IPS-15b (cell line): Measurements from ENCODE around the gene SPDEF.

Experiments
- H3K27me3 ChIP-seq: one replicate; pipeline ENCODE4 v1.6.1; 2013; ENCODE audit warnings: low read length; ENCODE audit not compliant: control insufficient read depth, insufficient read depth
- H3K36me3 ChIP-seq: one replicate; pipeline ENCODE4 v1.6.1; 2013; ENCODE audit warnings: low read length; ENCODE audit not compliant: control insufficient read depth, insufficient read depth
- H3K4me1 ChIP-seq: one replicate; pipeline ENCODE4 v1.6.1; 2013; ENCODE audit warnings: mild to moderate bottlenecking, low read length; ENCODE audit not compliant: control insufficient read depth, insufficient read depth
- H3K4me3 ChIP-seq: one replicate; pipeline ENCODE4 v1.5.1; 2013; ENCODE audit warnings: low read depth, low read length
- H3K9ac ChIP-seq: one replicate; pipeline ENCODE4 v1.6.1; 2013; ENCODE audit warnings: low read depth, mild to moderate bottlenecking, low read length
- H3K9me3 ChIP-seq: one replicate; pipeline ENCODE4 v1.6.1; 2013; ENCODE audit warnings: mild to moderate bottlenecking, low read length; ENCODE audit not compliant: control insufficient read depth, insufficient read depth

The SPDEF gene

DNA sequence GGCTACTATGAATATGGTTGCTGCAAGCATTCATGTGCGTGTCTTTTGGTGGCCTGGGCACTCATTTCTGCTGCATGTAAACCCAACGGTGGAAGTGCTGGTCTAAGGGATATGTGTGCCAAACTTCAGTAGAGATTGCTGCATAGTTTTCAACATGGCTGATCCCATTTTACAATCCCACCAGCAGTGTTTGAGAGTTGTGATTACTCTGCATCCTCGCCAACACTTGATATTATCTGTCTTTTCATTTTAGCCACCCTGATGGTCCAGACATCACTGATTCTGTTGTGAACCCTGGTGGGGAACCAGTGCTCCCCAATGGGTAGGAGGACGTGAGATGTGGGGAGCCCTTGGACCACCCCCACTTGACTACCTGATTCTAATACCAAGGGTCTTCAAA is 62.8 kb downstream of the SPDEF start:
- Histone ChIP-seq H3K9ac (no peak overlapping the region), H3K9me3 (no peaks in the 10 kb centered on the region), H3K4me1 (no peaks in the 10 kb centered on the region)

DNA sequence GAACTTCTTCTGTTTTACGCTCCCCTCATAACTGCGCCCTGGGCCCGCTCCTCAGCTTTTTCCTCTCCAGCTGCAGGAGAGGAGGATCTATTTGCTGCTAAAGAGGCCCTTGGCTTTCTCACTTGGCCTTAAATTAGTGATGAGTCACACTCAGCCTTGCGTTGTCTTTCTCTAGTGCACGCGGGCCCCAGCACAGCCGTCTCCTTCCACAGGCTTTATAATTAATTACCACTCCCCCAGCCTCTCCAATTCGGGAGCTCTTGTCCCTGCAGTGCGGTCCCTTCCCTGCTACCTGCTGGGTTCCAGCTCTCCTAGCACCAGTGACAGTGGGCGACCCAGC is 65.1 kb downstream of the SPDEF start:
- H3K4me1 ChIP-seq, result no peaks in the 10 kb centered on the region
- H3K9ac ChIP-seq, result no peak overlapping the region
- no peaks in the 10 kb centered on the region for H3K36me3 ChIP-seq
- H3K27me3 ChIP-seq, result no peaks in the 10 kb centered on the region
- no peak overlapping the region for H3K4me3 ChIP-seq
- no peaks in the 10 kb centered on the region for H3K9me3 ChIP-seq

More for the DNA sequence above, 62.8 kb downstream of the SPDEF start:
- Histone ChIP-seq H3K36me3 (no peaks in the 10 kb centered on the region), H3K4me3 (no peak overlapping the region), H3K27me3 (no peaks in the 10 kb centered on the region)

DNA sequence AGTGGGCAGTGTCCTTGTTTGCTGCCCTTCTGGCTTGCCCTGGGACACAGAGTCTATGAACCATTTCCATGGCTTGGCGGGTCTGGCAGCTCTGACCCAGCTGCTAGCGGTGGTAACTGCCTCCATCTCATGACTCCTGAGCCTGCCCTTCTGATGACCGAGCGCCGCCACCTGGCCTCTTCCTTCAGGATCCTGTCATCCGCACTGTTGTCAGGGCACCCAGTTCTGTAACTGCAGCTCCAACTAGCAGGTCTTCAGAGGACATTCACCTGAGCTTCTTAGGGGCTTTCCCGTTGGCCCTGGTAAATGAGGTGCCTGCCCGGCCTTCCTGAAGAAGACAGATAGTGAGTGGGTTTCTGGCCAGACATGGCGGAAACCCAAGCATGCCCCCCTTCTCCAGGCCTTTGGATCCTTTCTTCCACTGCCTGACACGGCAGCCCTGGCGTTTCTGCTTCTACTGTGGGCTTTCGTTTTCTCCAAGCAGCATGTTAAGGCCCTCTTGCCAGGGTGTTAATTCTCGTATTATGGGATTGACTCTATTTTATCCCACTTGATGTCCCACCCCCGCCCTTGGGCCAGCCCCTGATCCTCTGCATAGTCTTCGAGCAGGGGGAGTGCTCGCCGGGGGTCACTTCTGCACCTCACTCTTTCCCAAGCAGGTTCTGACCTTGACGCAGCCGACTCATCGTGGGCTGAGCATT is 65.6 kb downstream of the SPDEF start:
- no peak overlapping the region for H3K9ac ChIP-seq
- no peaks in the 10 kb centered on the region for H3K36me3 ChIP-seq
- no peaks in the 10 kb centered on the region for H3K9me3 ChIP-seq
- H3K27me3 ChIP-seq, result no peaks in the 10 kb centered on the region
- no peak overlapping the region for H3K4me3 ChIP-seq
- H3K4me1 ChIP-seq, result no peaks in the 10 kb centered on the region

GRCh38 chr6:34489207-34489805 is 66.8 kb downstream of the SPDEF start:
- Histone ChIP-seq H3K4me1 (no peaks in the 10 kb centered on the region), H3K4me3 (no peak overlapping the region), H3K9ac (no peak overlapping the region)

More at GRCh38 chr6:34489207-34489805, 66.8 kb downstream of the SPDEF start:
- Histone ChIP-seq H3K9me3 (no peaks in the 10 kb centered on the region), H3K27me3 (no peaks in the 10 kb centered on the region), H3K36me3 (no peaks in the 10 kb centered on the region)
